NCI-H748 (cell line): ENCODE results near the gene EML6.
"Not testable (repeated sequence)": the region's sequence is repeated elsewhere in the genome, so short reads cannot be mapped to it uniquely, and the experiment has no call there.

ENCODE experiments used
- DNase-seq: peaks from one replicate; lab custom pipeline; 2025; ENCODE audit not compliant: unreplicated experiment; lab: John Stamatoyannopoulos, UW

Gene EML6

DNA sequence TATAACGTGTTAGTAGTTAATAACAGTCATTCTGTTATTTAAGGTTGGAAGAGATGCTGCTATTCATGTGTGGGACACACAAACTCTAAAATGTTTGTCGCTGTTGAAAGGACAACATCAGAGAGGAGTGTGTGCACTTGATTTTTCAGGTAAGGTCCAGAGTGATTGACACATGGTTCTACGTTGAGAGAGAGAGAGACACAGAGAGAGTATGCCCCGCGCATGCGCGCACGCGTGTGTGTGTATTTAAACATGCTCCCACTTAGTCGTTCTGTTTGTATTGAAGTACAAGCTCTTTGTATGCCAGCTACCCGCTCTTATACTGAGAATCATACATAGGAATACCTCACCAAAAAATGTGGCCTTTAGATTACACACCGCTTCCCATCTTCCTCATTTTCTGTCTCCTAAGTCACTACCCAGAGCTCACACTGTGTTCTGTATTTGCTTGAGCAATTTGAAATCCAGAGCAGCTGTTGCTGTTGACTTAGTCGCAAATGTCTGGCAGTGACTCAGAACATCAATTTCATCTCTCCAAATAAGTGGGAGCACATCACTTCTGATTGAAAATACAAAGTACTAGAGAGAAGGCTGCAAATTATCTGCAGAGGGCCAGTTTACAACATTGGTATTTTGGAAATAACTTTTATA, 148.1 kb downstream of the EML6 start:
- DNase-seq: peak; percentile 93

- DNase-seq: no peak
Measured at GRCh38 chr2:54872780-54873179, 149.3 kb downstream of the EML6 start.

- not testable (repeated sequence) for DNase-seq
Measured at GRCh38 chr2:54873236-54873635, 149.8 kb downstream of the EML6 start.

DNA sequence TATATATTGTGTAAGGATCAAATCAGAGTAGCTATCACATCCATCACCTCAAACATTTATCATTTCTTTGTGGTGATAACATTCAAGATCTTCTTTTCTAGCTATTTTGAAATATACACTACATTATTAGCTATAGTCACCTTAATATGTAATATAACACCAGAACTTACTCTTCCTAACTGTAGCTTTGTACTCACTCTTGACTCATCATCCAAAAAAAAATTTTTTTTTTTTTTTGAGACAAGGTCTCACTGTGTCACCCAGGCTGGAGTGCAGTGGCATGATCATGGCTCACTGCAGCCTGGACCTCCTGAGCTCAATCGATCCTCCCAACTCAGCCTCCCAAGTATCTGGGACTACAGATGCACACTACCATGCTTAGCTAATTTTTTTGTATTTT, 153.3 kb downstream of the EML6 start:
- no peak for DNase-seq

GRCh38 chr2:54878182-54878581, 154.7 kb downstream of the EML6 start:
- peak; percentile 81 for DNase-seq

DNA sequence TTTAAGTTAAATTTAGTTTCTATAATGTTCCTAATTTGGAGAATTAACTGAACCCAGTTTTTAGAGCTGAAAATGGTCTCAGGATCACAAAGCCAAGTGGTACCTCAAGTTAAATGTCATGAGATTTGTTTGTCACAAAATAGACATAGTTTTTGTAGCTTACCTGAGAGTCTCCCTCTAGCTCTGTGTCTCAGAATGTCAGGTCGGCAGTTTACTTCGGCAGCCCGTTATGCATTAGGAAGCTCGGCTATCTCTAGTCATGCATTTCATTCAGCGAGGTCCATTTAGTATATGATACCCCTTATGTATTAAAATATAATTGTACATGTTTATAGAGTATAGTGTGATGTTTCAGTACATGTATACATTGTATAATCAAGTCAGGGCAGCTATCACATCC, 155.6 kb downstream of the EML6 start:
- no peak for DNase-seq

DNA sequence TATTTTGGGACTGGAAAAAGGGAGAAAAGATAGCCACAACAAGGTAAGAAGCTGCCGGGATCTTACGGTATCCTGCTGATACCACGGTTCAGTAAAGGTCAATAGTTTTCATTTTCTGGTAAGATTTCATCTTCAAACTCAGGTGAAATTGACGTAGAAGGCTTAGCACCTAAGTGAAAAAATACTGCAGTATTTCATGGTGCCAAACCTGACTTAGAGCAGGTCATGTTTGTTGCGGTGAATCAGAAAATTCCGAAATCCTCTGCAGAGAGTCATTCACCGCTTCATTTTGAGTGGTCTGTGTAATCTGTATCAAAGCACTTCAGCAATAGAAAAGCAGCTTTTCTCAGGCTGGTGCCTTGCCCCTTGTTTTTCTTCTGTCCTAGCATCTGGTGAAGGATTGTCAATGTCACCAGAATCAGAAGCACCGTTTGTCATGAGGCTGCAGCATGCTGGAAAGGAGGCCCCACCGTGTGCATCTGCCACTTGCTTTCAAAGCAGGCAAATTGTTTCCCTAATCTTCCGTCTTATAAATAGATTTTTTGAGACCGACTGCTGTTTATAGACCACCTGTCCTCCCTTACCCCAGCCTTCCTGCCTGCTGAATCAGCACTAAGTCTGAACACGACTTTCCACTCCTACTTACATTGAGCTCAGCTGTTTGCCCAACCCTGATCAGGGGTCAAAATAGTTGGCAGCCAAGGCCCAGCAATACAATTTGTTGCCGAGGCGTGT, 156.3 kb downstream of the EML6 start:
- no peak for DNase-seq

GRCh38 chr2:54880428-54880827, 157.0 kb downstream of the EML6 start:
- DNase-seq: no peak

DNA sequence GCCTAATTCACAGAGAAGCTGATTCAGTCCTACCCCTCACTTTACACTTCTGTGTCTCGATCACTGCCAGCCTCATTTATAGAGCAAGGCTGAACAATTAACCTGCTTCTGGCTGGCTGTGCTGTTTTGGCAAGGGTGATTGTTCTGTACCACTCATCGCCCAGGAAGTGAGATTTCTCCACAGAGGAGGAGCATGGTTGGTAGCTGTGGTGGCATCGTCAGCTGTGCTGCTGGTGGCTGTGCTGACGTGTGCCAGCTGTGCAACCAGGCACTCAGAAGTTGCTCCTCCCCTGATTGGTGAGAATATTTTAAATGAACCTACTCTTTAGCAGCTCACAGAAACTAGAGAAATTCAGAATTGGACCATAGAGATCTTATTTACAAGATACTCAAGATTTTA, 158.3 kb downstream of the EML6 start:
- DNase-seq: no peak

- no peak for DNase-seq
Measured at GRCh38 chr2:54885891-54886290, 162.4 kb downstream of the EML6 start.

GRCh38 chr2:54887850-54888545, 164.5 kb downstream of the EML6 start:
- DNase-seq: no peak

- DNase-seq: no peak
Measured at GRCh38 chr2:54889053-54889452, 165.6 kb downstream of the EML6 start.

DNA sequence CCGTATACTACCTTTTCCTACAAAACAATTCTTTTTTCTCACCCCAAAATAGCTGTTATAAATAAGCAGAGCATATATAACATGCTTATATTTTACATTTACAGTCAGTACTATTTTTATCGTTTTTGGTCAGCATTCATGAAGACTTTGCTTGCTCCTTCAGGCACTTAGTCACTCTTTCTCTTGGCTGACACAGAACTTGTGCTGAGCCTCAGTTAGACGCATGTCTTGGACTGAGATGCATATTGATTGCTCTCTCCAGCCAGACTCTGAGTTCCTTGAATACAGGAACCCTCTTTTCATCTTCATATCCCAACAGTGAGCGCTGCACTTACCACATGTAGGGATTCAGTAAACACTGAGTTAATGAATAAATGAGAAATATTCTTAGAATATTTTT, 168.4 kb downstream of the EML6 start:
- no peak for DNase-seq

GRCh38 chr2:54894467-54894866, 171.0 kb downstream of the EML6 start:
- DNase-seq: no peak

- no peak for DNase-seq
Measured at GRCh38 chr2:54895730-54896129, 172.3 kb downstream of the EML6 start.

DNA sequence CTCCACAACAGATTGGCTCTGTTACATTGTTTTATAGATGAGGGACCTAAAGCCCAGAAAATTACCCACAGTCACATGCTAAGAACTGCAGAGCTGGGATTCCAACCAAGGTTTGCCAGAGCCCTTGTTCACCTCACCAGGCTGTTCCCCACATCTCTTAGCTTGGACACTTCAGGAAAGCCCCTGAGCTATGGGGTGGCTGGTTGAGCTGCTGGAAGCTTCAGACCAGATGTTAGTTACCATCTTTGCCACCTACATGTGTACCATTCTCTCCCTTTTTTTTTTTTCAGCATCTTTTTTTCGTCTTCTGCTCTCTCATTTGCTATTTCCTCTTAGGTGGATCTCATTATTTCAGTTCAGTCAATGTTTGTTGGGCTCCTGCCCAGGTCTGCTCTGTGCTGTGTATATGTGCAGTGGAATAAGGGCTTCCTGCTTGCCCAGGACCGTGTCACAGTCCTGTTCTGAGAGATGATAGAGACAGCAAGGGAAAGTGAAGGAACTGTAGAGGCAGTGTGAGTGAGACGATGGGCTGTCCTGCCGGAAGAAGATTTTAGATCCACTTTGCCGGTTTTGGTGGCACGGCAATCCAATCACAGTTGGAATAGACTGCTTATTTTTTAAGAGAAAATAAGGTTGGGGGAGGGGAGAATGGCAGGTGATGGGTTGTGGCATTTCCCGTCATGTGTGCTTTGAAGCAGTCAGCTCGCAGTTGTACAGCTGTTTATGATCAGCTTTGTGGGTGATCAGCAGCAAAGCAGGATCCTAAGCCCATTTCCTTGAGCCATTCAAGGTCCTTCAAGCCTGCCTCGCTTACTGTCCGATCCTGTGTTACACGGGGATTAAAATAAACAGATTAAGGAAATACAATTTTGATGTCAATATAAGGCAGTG, 174.2 kb downstream of the EML6 start:
- no peak for DNase-seq

GRCh38 chr2:54898456-54899226, 175.2 kb downstream of the EML6 start:
- DNase-seq: no peak

DNA sequence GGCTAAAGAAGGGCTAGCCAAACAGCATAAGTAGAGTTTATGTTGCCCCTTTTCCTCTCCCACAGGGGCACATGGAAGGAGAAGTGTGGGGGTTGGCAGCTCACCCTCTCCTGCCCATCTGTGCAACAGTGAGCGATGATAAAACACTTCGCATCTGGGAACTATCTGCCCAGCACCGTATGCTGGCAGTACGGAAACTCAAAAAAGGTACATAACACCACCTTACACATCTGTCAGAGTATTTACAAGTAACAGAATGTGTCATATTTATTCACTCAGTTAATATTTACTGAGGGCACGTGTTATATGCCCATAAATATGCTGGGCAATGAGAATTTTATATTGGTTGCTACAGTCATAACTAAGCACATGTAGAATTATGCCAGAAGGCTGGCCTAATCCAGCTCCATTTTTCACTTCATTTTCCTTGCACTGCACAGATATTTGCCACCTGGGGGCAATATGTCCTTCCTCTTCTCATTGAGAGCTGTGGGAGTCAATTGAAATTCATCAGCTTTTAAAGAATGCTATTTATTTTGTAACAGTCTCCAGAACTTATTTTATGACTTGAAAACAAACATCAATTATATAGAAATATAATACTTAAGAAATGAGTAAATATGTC, 176.2 kb downstream of the EML6 start:
- DNase-seq: no peak

DNA sequence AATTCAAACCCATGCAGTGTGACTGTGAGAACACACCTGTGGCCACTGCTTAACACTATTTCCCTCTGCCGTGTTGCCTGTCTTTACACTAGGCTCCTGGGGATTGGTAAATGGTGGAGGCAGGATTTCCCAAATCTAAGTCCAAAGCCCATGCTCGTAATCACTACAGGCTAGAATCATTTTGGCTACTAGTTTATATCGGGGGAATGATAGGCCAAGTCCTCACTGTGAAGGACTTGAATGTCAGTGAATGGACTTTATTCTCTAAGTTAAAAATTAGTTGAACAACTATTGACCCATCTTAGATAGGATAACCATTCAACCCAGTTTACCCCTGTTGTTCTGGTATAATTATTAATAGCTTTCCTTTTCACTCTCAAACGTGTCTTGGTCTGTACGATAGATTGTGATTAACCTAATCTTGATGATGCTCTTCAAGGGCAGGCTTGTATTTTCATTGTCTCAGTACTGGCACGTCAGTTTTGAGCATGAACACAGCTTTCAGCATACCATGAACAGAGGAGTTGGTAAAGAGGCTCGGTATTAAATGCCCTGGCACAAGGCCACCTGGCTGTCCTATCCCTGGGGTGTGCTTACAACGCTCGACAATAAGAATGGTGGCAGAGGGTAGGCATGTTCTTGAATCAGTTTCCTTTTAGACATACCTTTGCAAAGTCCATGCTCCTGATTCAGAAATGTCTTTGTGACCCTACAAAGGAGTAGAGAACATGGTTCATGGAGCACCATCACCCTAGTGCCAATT, 177.9 kb downstream of the EML6 start:
- no peak for DNase-seq
